Suprapubic skin (tissue), 4 donors: ENCODE data around the gene VWC2L. TPM values are rescaled to one million over a fixed set of nuclear protein-coding genes. Genes with fewer than 3 reads are reported as not detected.

Experiments
- DNase-seq, 2 donors: peaks; one replicate each; pipeline ENCODE4 v3.0.0-alpha.2; 2019; ENCODE audit warnings: low spot score in 2 of 2
- H3K27ac ChIP-seq: fragments of 200-600 bp; sonication (generic); one replicate; pipeline ENCODE4 v1.5.1; 2019
- H3K27me3 ChIP-seq: fragments of 200-600 bp; sonication (generic); one replicate; pipeline ENCODE4 v1.5.1; 2019
- H3K36me3 ChIP-seq: fragments of 200-600 bp; sonication (generic); one replicate; pipeline ENCODE4 v1.5.1; 2019
- H3K4me1 ChIP-seq: fragments of 200-600 bp; sonication (generic); one replicate; pipeline ENCODE4 v1.5.1; 2019
- H3K4me3 ChIP-seq: fragments of 200-600 bp; sonication (generic); one replicate; pipeline ENCODE4 v1.5.1; 2019; ENCODE audit warnings: mild to moderate bottlenecking
- H3K9me3 ChIP-seq: fragments of 200-600 bp; sonication (generic); one replicate; pipeline ENCODE4 v1.5.1; 2019
- CTCF ChIP-seq, 2 donors: fragments of 200-600 bp in 1 of 2; fragments of 450-650 bp in 1 of 2; sonication (generic) in 1 of 2; IDR thresholded peaks; one replicate each; pipeline ENCODE4 v1.5.1; 2016 to 2019; ENCODE audit warnings: antibody characterized with exemption in 2 of 2, mild to moderate bottlenecking in 1 of 2, moderate library complexity in 1 of 2
- EP300 ChIP-seq: sonication (generic); formaldehyde crosslinking; IDR thresholded peaks from one replicate; pipeline ENCODE4 v1.6.1; 2017; ENCODE audit warnings: antibody characterized with exemption
- POLR2A ChIP-seq, 2 donors: fragments of 450-650 bp; IDR thresholded peaks; one replicate each; pipeline ENCODE4 v1.6.1; 2017; ENCODE audit warnings: antibody characterized with exemption in 2 of 2, mild to moderate bottlenecking in 2 of 2, moderate library complexity in 2 of 2
- POLR2AphosphoS5 ChIP-seq, 3 donors: sonication (generic); formaldehyde crosslinking; IDR thresholded peaks; one replicate each; pipeline ENCODE4 v1.6.1; 2017; ENCODE audit warnings: antibody characterized with exemption in 3 of 3
- WGBS: methylation state at CpG from one replicate; pipeline ENCODE4 v1.1.5; 2018; 5-methylcytosine and 5-hydroxymethylcytosine counted together
- total RNA-seq, 4 donors: library from RNA; depleted of rRNA; stranded (reverse); fragments of >200 nt; gene quantifications; one replicate each; pipeline ENCODE4 v1.1.0, GENCODE V29; 2016

Gene VWC2L
- total RNA-seq, 4 donors from 2014 or later, result not detected

DNA sequence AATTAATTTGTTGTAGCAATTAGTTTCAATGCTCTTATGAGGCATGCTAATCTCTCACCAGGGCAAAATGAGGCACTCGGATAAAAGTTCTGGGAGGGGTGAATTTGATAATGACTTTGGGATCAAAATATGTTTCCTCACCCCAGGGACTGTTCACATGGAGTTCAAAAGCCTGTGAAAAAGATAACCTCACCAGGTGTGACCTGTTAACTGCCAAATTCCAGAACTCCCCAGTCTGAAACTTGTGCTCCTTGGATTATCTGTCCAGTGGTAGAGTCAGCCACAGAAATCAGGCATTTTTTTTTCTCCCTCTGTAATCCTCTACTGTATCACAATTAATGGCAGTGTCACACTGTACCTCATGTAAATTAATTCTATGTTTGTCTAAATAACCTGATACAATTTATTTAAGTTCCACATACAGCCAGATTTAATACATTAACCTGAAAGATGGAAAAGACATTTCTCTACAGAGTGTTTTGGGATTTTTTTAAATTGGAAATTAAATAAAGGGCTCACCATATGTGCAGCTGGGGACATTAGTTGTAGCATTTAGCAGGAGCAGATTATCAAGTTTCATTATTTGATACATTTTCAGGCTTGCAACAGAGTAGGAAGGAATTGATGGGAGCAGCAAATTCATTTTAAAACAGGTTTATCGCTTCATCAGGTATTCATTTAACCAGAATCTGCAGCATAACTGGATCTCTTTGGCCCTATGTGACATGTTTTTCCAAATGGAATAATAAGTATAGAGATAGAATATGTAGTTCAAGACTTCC lies 191.2 kb downstream of the VWC2L start:
- no peak for TF ChIP-seq POLR2A (IDR thresholded peaks at IDR 0.05)
- no peak for TF ChIP-seq CTCF (IDR thresholded peaks at IDR 0.05)
- no peak for TF ChIP-seq EP300
- no peak for TF ChIP-seq POLR2AphosphoS5 (IDR thresholded peaks at IDR 0.05)
- Histone ChIP-seq H3K4me1 (no peaks in the 10 kb centered on the region), H3K27me3 (no peaks in the 10 kb centered on the region), H3K4me3 (no peak overlapping the region), H3K9me3 (no peaks in the 10 kb centered on the region), H3K27ac (no peak overlapping the region), H3K36me3 (no peaks in the 10 kb centered on the region)
- DNase-seq, result no peak
- WGBS, result 71% methylated on average over 2 of the region's 2 CpGs

- Histone ChIP-seq H3K27ac (no peak overlapping the region), H3K27me3 (no peaks in the 10 kb centered on the region), H3K9me3 (no peaks in the 10 kb centered on the region), H3K36me3 (no peaks in the 10 kb centered on the region), H3K4me1 (no peaks in the 10 kb centered on the region), H3K4me3 (no peak overlapping the region)
- WGBS, result 81% methylated on average over 5 of the region's 5 CpGs
- DNase-seq, result no peak
- TF ChIP-seq CTCF (IDR thresholded peaks at IDR 0.05) (no peak), EP300 (no peak), POLR2AphosphoS5 (IDR thresholded peaks at IDR 0.05) (no peak), POLR2A (IDR thresholded peaks at IDR 0.05) (no peak)
Measured at GRCh38 chr2:214604861-214605260, 194.0 kb downstream of the VWC2L start.

DNA sequence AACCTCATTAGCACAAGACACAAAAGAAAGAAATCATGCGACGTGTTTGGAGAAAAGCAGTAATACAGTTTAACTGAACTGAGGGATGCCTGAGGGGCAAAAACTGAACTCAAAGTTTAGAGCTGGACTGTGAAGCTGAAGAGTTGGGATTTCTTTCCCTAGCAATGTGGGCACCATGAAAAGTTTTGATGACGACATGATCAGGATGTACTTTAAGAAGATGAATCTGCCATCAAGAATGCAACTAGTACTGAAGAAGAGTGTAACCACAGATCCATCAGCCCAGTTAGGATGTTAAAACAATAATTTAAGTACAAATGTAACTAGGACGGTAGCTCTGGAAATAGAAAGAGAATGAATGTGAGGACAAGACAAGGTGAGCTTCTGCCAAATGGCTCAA lies 196.2 kb downstream of the VWC2L start:
- DNase-seq, result no peak
- Histone ChIP-seq H3K36me3 (no peaks in the 10 kb centered on the region), H3K4me3 (no peak overlapping the region), H3K27me3 (no peaks in the 10 kb centered on the region), H3K9me3 (no peaks in the 10 kb centered on the region), H3K27ac (no peak overlapping the region), H3K4me1 (no peaks in the 10 kb centered on the region)
- TF ChIP-seq EP300 (no peak), POLR2AphosphoS5 (IDR thresholded peaks at IDR 0.05) (no peak), POLR2A (IDR thresholded peaks at IDR 0.05) (no peak), CTCF (IDR thresholded peaks at IDR 0.05) (no peak)
- WGBS, result 63% methylated on average over 4 of the region's 4 CpGs

- TF ChIP-seq CTCF (IDR thresholded peaks at IDR 0.05), result no peak
- no peak for TF ChIP-seq POLR2AphosphoS5 (IDR thresholded peaks at IDR 0.05)
- TF ChIP-seq POLR2A (IDR thresholded peaks at IDR 0.05), result no peak
- no peak for TF ChIP-seq EP300
- DNase-seq, result no peak
- H3K4me1 ChIP-seq, result no peaks in the 10 kb centered on the region
- 55% methylated on average over 1 of the region's 1 CpG for WGBS
- no peaks in the 10 kb centered on the region for H3K27me3 ChIP-seq
- H3K36me3 ChIP-seq, result no peaks in the 10 kb centered on the region
- no peak overlapping the region for H3K4me3 ChIP-seq
- H3K9me3 ChIP-seq, result no peaks in the 10 kb centered on the region
- H3K27ac ChIP-seq, result no peak overlapping the region
Measured at GRCh38 chr2:214611015-214611414, 200.2 kb downstream of the VWC2L start.

DNA sequence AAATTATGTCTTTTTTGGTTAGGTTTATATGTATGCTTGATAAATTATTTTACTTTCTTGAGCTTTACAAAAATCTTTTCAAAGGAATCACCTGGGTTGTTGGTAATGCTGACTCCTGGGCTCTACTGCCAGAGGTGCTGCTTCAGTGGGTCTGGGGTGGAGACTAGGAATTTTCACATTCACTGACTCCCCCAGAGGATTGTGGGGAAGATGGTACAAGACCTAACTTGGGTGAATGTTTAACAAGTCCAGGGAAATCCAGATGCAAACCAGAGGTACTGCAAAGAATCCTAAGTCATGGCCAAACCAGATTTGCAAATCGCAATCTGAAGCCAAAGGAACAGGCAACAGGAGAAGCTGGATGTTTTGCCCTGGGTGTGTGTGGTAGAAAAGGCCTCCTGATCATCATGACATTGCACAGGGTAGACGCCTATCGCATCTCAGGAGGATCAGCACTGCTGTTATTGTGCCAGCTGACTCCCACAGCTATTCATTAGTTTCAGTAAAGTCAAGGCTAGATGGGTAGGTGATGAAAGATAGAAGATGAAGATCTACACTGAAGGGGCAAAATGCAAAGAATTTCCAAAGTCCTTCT lies 213.4 kb downstream of the VWC2L start:
- Histone ChIP-seq H3K4me1 (no peaks in the 10 kb centered on the region), H3K27me3 (no peaks in the 10 kb centered on the region), H3K4me3 (no peak overlapping the region), H3K27ac (no peak overlapping the region), H3K9me3 (no peaks in the 10 kb centered on the region), H3K36me3 (no peaks in the 10 kb centered on the region)
- DNase-seq, result no peak
- WGBS, result 77% methylated on average over 3 of the region's 3 CpGs
- TF ChIP-seq POLR2A (IDR thresholded peaks at IDR 0.05) (no peak), EP300 (no peak), POLR2AphosphoS5 (IDR thresholded peaks at IDR 0.05) (no peak), CTCF (IDR thresholded peaks at IDR 0.05) (no peak)
